Tibial nerve (tissue), 4 donors: Measurements from ENCODE around the gene GPC5.

Experiments used
- CTCF ChIP-seq, 5 experiments: fragments of 200-600 bp in 3 of 5; fragments of 450-650 bp in 2 of 5; sonication (generic) in 3 of 5; IDR thresholded peaks; one replicate each; pipeline ENCODE4 v1.5.1; 2016 to 2019; ENCODE audit warnings: antibody characterized with exemption in 5 of 5, mild to moderate bottlenecking in 3 of 5, moderate library complexity in 2 of 5
- EP300 ChIP-seq, 2 donors: sonication (generic); formaldehyde crosslinking; IDR thresholded peaks; one replicate each; pipeline ENCODE4 v1.6.1; 2017; ENCODE audit warnings: antibody characterized with exemption in 2 of 2, mild to moderate bottlenecking in 1 of 2
- POLR2A ChIP-seq, 2 donors: fragments of 450-650 bp; IDR thresholded peaks; one replicate each; pipeline ENCODE4 v1.6.1; 2017; ENCODE audit warnings: antibody characterized with exemption in 2 of 2, mild to moderate bottlenecking in 2 of 2, moderate library complexity in 2 of 2

DNA sequence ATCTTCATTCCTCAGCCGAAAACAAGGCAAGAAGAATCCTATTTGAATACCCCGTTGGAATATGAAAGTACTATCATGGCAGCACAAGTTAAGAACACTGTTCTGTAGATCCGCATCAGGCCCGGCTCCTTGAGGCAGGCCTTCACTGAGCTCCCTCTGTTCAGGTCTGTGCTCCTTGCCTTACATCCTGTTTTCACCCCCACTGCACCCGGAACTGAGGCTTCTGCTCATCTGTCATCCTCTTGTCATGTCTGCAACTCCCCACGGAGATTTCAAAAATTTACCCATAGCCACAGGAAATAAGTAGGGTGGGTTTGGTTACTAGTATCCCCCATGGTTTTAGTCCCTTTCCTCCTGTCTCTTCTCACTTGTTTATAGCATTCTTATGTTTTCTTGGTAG, 861.9 kb downstream of the GPC5 start:
- TF ChIP-seq CTCF (IDR thresholded peaks at IDR 0.05) (no peak), POLR2A (IDR thresholded peaks at IDR 0.05) (no peak), EP300 (IDR thresholded peaks at IDR 0.05) (no peak)
